Measurements from ENCODE around the gene MFSD12.

DNA sequence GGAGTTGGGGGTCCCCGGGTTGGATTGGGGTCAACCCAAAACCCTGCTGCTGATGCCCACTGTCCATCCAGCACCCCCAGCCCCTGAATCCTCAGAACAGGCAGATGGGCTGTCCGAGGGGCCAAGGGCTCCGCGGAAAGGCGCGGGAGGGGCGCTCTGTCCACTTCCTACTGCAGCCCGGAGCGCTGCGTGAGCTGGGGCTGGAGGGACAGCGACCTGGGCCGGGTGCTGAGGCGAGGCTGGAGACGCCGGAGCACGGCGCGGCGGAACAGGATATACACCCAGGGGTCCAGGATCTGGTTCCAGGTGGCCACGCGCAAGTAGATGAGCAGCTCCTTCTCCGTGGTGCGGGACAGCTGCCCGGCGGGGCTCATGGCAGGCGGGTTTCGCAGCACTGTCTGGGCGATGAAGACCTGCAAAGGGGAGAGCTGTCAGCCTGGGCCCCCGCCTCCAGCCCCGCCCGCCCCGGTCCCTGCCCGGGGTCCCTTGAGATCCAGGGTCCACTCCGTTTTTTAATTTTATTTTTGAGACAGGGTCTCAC lies 38.2 kb upstream of the MFSD12 start:
- TF ChIP-seq POLR2A (IDR thresholded peaks at IDR 0.05), result no peak
- TF ChIP-seq, protein P1, sequence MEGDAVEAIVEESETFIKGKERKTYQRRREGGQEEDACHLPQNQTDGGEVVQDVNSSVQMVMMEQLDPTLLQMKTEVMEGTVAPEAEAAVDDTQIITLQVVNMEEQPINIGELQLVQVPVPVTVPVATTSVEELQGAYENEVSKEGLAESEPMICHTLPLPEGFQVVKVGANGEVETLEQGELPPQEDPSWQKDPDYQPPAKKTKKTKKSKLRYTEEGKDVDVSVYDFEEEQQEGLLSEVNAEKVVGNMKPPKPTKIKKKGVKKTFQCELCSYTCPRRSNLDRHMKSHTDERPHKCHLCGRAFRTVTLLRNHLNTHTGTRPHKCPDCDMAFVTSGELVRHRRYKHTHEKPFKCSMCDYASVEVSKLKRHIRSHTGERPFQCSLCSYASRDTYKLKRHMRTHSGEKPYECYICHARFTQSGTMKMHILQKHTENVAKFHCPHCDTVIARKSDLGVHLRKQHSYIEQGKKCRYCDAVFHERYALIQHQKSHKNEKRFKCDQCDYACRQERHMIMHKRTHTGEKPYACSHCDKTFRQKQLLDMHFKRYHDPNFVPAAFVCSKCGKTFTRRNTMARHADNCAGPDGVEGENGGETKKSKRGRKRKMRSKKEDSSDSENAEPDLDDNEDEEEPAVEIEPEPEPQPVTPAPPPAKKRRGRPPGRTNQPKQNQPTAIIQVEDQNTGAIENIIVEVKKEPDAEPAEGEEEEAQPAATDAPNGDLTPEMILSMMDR (IDR thresholded peaks at IDR 0.05), result no peak

Measured in thyroid gland (tissue), 4 donors.